D341Med (cell line): Measurements from ENCODE around the gene KCNT1.

Source experiments
- DNase-seq: peaks from one replicate; pipeline ENCODE4 v3.0.0; 2012; ENCODE audit warnings: low spot score

Gene KCNT1

GRCh38 chr9:135727257-135727875, 25.4 kb downstream of the KCNT1 start:
- no peak for DNase-seq

GRCh38 chr9:135728436-135729110, 26.6 kb downstream of the KCNT1 start:
- DNase-seq = no peak

- DNase-seq = no peak
Observed at GRCh38 chr9:135729480-135729879, 27.5 kb downstream of the KCNT1 start.

DNA sequence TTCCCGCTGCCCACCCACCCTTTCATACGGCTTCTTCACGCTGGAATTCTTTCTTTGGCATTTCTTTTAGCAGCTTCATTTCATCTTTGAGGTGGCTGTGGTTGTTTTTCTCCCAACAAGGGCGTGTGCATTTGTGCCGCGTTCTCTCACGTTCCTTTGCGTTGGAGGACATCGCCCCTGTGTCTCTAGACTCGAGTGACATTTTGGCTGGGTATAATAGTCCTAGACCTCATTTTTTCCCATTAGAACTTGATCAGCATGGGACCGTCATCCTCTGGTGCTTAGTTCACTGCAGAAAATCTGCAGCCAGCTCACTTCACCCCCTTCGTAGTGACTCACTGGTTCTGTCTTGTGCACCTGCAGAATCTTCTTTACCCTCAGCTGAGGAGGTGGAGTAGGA, 29.5 kb downstream of the KCNT1 start:
- no peak for DNase-seq

DNA sequence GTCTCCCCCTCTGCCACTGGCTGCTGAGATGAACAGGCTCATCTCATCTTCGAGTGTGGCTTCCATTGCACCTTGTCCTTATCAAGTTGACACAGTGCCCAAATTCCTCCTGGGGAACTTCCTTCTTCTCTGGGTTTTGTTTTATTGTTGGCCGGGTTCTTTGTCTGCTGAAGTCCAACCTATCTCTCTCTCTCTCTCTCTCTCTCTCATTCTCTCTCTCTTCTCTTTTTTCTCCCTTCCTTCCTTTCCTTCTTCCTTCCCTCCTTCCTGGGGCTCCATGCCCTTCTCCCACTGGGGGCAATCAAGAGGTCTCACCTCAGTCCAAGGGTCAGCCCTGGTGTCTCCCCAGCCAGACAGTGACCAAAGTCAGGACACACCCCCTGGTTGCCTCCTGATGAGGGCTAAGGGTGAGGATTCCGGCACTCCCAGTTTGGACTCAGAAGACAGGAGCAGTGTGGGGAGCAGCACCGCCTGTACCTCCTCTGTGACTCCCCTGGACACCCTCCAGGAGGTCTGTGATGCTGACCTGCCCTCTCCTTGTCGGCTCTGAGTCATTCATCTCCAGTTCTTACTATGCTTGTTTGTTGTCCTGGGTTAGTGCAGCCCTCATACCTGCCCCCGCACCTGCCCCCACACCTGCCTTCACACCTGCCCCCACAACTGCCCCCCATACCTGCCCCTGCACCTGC, 30.7 kb downstream of the KCNT1 start:
- DNase-seq = no peak

- DNase-seq = no peak
Observed at GRCh38 chr9:135734616-135735144, 32.7 kb downstream of the KCNT1 start.

GRCh38 chr9:135736272-135736978, 34.4 kb downstream of the KCNT1 start:
- no peak for DNase-seq

DNA sequence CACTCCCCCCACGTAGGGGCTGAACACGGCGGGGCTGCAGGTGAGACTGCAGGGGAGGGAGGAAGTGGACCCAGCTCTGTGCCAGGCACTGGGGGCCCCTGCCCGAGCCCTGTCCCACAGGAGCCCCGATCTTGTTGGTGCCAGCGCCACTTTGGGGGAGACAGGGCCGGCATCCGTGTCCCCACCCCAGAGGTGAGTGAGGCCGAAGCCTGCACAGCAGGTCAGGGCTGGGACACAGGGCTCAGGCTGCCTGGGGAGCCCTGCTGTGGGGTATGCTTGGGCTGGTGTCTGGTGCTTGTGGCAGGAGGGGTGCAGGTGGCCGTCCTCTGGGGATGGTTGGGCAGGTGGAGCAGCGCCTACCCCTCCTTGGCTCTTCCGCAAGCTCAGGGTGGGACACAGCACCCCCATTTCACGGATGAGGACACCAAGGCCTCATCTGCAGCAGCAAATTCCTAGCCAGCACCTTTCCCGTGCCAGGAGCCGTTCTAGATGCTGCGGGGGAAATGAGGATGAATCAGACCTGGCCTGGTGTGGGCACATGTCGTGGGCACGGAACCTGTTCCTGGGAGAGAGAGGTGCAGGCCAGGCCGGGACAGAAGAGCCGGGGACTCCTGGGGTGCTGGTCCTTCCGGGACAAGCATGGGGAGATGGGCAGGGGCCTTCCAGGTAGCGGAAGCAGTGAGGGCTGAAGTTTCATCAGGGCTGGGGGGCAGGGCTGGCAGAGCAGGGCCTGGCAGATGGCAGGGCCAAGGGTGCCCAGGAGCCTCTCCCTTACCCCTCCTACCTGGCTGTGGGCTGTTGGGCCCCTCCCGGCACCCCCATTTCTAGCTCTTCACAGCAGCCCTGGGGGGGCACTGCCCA, 35.2 kb downstream of the KCNT1 start:
- DNase-seq = no peak

DNA sequence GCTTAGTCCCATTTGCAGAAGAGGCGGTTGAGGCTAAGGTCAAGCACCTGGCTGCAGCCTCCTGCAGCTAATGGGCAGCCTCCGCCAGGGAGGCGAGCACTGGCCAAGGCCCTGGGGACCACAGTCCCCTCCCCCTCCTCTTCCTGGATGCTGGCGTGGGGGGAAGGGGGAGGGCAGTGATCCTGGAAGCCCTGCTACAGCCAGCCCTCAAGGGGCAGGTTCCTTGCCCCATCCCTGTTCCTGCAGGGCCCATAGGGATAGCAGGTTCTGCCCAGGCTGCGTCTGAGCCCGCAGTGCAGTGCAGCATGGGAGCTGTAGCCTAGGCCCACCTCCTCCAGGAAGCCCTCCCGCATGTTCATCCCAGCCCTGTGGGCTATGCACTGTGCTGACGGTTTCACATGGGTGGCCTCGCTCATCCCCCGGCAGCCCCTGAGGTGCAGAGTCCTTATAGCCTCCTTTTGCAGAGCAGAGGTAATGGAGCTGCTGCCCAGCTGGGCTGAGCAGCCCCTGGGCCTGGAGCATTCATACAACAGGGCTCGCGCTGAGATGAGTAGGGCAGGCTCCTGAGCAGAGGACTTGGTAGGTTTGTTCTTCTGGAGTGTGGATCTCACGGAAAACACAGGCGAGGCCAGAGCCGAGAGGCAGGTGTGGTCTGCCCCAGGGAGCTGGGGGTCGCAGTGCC, 36.0 kb downstream of the KCNT1 start:
- DNase-seq = no peak

GRCh38 chr9:135739271-135740220, 37.6 kb downstream of the KCNT1 start:
- no peak for DNase-seq

DNA sequence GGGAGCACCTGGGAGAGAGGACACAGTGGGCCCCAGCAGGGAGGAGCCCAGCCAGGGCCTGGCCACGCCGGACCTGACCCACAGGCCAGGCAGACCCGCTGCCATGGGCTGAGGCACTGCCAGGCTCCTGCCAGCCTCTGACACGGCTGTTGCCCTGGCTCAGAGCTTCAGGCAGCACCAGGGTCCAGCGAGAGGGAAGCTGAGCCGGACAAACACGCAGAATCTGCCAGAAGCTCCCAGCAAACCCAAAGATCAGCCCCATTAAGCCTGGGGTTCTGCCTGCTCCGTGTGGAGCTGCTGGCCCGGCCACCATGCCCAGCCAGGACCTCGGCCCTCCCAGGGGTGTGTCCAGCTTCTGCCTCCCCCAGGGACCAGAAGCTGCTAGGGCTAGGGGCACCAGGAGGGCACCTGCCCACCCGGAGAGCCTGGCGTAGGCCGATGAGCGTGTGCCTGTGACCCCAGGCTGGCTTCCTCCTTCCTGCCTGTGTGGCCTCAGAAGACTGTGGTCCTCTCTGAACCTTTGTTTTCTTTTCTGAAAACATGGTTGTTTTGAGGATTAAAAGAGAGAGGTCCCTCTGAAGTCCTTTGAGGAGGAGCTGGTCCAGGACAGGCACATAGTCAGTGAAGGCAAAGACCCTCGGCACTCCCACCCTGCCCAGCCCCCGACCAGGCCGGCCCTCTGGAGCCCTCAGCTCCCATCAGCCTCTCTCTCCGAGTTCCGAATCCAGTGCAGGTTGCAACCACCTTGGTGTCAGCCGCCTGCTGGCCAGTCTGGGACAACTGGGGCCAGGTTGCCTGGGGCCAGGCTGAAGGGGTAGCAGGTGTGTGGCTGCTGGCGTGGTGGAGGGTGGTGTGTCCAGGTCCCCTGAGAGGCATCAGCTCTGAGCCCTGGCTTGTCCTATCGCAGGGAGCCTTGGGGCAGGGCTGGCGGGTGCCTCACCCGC, 39.6 kb downstream of the KCNT1 start:
- no peak for DNase-seq

- DNase-seq = no peak
Observed at GRCh38 chr9:135743021-135743420, 41.0 kb downstream of the KCNT1 start.

DNA sequence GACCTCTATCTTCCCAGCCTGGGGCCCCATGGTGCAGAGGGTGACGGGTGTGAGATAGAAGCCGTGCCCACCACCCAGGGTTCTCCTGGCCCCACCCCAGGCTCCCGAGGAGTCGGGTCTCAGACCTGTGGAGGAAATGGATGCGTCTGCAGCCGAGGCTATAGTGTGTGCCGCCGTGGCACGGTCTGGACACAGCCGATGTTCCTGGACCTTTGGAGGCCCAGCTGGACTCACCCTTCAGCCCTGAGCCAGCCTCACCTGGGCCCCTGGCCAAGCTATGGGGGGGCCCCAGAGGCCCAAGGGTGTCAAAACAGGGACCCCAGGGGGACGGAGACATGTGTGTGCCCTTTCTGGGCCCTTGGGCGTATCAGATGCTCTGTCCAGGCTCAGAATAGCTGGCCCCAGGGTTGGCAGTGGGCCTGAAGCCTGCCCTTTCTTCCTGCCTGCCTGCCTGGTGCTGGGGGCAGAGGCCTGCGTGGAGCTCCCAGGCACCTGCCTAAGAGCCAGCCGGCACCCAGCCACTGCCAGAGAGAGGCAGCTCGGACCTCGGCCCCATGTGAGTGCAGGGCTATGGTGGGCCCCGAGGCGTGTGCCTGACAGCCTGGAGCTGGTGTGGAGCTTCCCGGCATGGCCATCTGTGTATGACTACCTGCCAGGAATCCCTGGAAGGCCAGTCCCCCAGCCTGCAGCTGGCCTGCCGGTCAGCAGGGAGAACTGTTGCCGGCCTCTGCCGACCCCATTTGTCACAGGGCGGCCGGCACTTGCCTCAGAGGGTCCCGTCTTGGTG, 41.8 kb downstream of the KCNT1 start:
- no peak for DNase-seq

DNA sequence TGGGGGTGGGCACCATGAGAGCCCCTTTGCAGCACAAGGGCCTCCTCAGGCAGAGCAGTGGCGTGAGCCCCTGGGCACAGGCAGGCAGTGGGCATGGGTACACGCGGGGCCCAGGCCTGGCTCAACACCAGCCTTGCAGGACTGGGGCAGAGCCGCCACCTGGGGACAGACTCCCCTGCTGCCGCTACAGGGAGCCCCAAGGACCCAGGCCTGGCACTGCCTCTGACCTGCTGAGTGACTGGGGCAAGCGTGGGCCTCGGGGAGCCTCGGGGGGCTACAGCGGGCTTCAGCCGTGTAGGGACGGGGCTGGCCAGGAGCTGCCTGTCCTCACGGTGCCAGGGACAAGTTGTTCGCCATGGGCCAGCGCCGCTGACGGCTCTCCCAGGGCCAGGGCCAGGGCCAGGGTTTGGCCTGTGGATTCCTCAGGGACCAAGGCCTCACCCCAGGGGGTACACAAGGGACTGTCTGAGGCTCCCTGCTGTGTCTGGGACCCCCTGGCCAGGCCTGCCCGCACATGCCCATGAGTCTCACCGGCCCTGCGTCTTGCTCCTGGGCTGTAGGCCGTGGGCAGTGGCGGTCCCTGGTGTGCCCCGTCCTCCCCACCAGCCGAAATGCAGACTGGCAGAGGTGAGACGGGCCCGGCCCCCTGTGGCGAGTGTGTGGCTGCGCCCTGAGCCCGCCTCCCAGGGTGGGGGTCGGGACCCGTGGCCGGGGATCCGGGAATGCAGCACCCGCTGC, 42.5 kb downstream of the KCNT1 start:
- DNase-seq = no peak

DNA sequence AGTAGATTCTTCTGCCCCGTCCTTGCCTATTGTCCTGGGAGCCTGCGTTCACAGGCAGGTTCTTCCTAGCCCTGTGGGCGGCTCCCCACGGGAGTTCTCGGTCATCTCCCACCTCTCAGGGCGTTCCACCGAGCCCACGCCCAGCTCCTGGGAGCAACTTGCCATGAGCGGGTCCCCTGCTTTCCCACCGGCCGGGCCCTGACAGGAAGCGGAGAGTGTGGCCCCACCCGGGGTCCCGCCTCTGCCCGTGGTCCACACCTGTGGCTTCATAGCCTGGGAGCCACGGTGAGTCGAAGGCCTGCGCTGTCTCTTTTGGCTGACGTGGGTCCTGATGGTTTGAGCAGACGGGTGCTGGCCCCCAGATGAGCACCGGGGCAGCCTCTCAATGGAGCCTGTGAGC, 43.2 kb downstream of the KCNT1 start:
- no peak for DNase-seq

DNA sequence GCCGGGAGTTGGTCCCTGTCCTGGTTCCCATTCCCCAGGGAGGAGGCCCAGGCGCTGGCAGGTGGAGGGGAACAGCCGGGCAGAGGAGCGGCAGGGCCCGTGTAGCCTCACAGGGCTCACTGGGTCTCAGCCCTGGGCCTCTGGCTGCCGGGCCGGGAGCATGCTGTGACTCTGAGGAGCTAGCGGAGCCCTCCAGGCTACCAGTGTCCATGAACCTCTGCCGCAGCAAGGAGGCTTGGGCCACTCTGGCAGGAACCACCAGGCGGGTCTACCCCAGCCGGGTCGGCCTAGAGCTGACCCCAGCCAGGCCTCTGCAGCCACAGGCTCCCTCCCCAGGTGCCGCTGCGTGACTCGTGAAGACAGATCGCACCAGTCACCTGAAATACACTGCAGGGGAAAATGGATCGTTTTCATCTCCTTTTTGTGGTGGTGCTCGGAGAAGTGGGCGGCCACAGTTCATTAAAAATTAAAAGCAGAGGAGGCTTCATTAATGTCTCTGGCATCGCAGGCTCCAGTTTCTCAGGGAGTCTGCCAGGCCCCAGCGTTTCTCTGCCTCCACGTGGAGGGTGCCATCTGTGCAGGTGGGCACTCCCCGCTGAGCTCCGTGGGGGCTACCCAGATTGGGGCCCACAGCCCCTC, 43.8 kb downstream of the KCNT1 start:
- DNase-seq = no peak

DNA sequence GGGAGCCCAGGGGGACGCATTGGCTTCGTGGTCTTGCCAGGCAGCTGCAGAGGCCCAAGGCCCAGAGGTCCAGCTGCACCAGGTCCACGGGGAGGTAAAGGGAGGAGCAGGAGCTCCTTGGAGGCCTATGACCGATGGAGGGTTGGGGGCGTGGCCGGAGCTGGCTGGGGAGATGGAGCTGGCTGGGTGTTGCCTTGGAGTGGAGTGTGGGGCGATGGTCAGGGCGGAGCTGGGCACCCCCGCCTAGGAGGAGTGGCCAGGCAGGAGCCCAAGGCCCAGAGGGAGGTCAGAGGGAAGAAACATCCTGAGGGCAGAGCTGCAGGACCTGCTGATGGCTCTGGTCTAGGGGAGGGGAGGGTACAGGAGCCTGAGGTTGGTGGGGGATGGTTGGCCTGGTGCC, 44.6 kb downstream of the KCNT1 start:
- no peak for DNase-seq
